A549 (cell line): Measurements from ENCODE around the gene CCDC142. TPM values are rescaled to one million over a fixed set of nuclear protein-coding genes. Genes with fewer than 3 reads are reported as not detected.
"Not testable (repeated sequence)": the region's sequence is repeated elsewhere in the genome, so short reads cannot be mapped to it uniquely, and the experiment has no call there.

ENCODE experiments used
- ATAC-seq, 2 experiments: fragments of 200-7000 bp in 1 of 2; fragments of >200 bp in 1 of 2; cut with Nextera tagmentation in 1 of 2; cut with Tn5 transposase in 1 of 2; 3 replicates each; pipeline versions ENCODE4 v1.8.0 to v1.9.1; 2018 to 2020; ENCODE audit warnings: mild to moderate bottlenecking in 1 of 2, moderate library complexity in 1 of 2
- CTCF ChIA-PET: fragments of 300-600 bp; sonication (Branson Sonifier 250); formaldehyde crosslinking; extraction: SDS; loops from one replicate; lab custom pipeline; 2021; ENCODE audit warnings: antibody characterized with exemption, inconsistent platforms; lab: Yijun Ruan, JAX
- POLR2A ChIA-PET: fragments of 350-600 bp; formaldehyde crosslinking; extraction: SDS; loops from one replicate; lab custom pipeline; 2021; ENCODE audit warnings: antibody characterized with exemption, inconsistent platforms; lab: Yijun Ruan, JAX
- DNase-seq, 2 experiments: peaks; one replicate each; pipeline versions ENCODE4 v3.0.0 to v3.0.0-alpha.2; 2011 to 2016; ENCODE audit warnings: low read depth in 1 of 2, low spot score in 1 of 2
- FAIRE-seq: peaks from 2 replicates; lab custom pipeline; 2011; peaks lifted over from hg19 to GRCh38; lab: Jason Lieb, UNC
- H3K27ac ChIP-seq, 2 experiments: fragments of >200 bp; sonication (Bioruptor Twin); formaldehyde crosslinking; 3 replicates each; pipeline ENCODE4 v1.5.1; 2016 to 2017
- H3K4me1 ChIP-seq: fragments of >200 bp; sonication (Bioruptor Twin); formaldehyde crosslinking; 3 replicates; pipeline ENCODE4 v1.6.1; 2016
- H3K4me2 ChIP-seq: fragments of >200 bp; sonication (Bioruptor Twin); formaldehyde crosslinking; 3 replicates; pipeline ENCODE4 v1.6.1; 2016
- H3K4me3 ChIP-seq: fragments of >200 bp; sonication (Bioruptor Twin); formaldehyde crosslinking; 3 replicates; pipeline ENCODE4 v1.5.1; 2016
- H3K9me3 ChIP-seq: fragments of >200 bp; sonication (Bioruptor Twin); formaldehyde crosslinking; 3 replicates; pipeline ENCODE4 v1.6.1; 2016
- CHD2 ChIP-seq: fragments of 150-350 bp; IDR thresholded peaks from 2 replicates; pipeline ENCODE4 v1.6.1; 2014; ENCODE audit warnings: low read length; ENCODE audit not compliant: partially characterized antibody
- EP300 ChIP-seq, 2 experiments: fragments of >200 bp; sonication (Bioruptor Twin); formaldehyde crosslinking; IDR thresholded peaks; 2 replicates in 1 of 2; 3 replicates in 1 of 2; pipeline ENCODE4 v1.6.1; 2016 to 2017
- FOSL2 ChIP-seq, 2 experiments: fragments of 450-650 bp in 1 of 2; fragments of >200 bp in 1 of 2; sonication (Bioruptor Twin) in 1 of 2; formaldehyde crosslinking; IDR thresholded peaks; 2 replicates each; pipeline versions ENCODE4 v1.5.0 to v1.6.1; 2016 to 2020; ENCODE audit warnings: mild to moderate bottlenecking in 1 of 2, moderate library complexity in 1 of 2
- GATA3 ChIP-seq: IDR thresholded peaks from 2 replicates; pipeline ENCODE4 v1.6.1; 2012; ENCODE audit warnings: borderline replicate concordance
- HEYL ChIP-seq: fragments of 250-450 bp; sonication (Bioruptor Pico); IDR thresholded peaks from 2 replicates; pipeline ENCODE4 v1.8.0; 2021; ENCODE audit warnings: mild to moderate bottlenecking, moderate library complexity
- HOXA7 ChIP-seq: fragments of 250-450 bp; sonication (Bioruptor Pico); IDR thresholded peaks from 2 replicates; pipeline ENCODE4 v1.5.0; 2020; ENCODE audit warnings: mild to moderate bottlenecking, moderate library complexity
- HOXB5 ChIP-seq: fragments of 250-450 bp; sonication (Bioruptor Pico); IDR thresholded peaks from 2 replicates; pipeline ENCODE4 v1.5.0; 2020; ENCODE audit warnings: mild to moderate bottlenecking, moderate library complexity
- JUNB ChIP-seq: fragments of >200 bp; sonication (Bioruptor Twin); formaldehyde crosslinking; IDR thresholded peaks from 2 replicates; pipeline ENCODE4 v1.6.1; 2016
- KDM5A ChIP-seq: fragments of 200-600 bp; sonication (generic); IDR thresholded peaks from 2 replicates; pipeline ENCODE4 v1.6.1; 2016; ENCODE audit warnings: antibody characterized with exemption, mild to moderate bottlenecking
- MAFK ChIP-seq: fragments of 450-650 bp; IDR thresholded peaks from 2 replicates; pipeline ENCODE4 v1.6.1; 2014; ENCODE audit not compliant: partially characterized antibody
- NPAS2 ChIP-seq: fragments of 250-450 bp; sonication (Bioruptor Pico); IDR thresholded peaks from 2 replicates; pipeline ENCODE4 v1.8.0; 2022; ENCODE audit warnings: mild to moderate bottlenecking, moderate library complexity, borderline replicate concordance
- NR3C1 ChIP-seq: fragments of >200 bp; sonication (Bioruptor Twin); formaldehyde crosslinking; IDR thresholded peaks from 3 replicates; pipeline ENCODE4 v1.6.1; 2017
- RAD21 ChIP-seq, 2 experiments: fragments of >200 bp in 1 of 2; sonication (Bioruptor Twin) in 1 of 2; formaldehyde crosslinking in 1 of 2; IDR thresholded peaks in 1 of 2; conservative IDR thresholded peaks in 1 of 2; 2 replicates in 1 of 2; 3 replicates in 1 of 2; pipeline ENCODE4 v1.6.1; 2012 to 2018; ENCODE audit warnings: inconsistent platforms in 1 of 2
- RCOR1 ChIP-seq: fragments of 150-350 bp; IDR thresholded peaks from 2 replicates; pipeline ENCODE4 v1.6.1; 2014; ENCODE audit warnings: antibody characterized with exemption, low read length, low read depth
- RNF2 ChIP-seq: fragments of 200-600 bp; sonication (generic); IDR thresholded peaks from 2 replicates; pipeline ENCODE4 v1.6.1; 2016; ENCODE audit warnings: low read depth, mild to moderate bottlenecking, antibody characterized with exemption, moderate library complexity, borderline replicate concordance
- TFCP2L1 ChIP-seq: fragments of 250-450 bp; sonication (Bioruptor Pico); IDR thresholded peaks from 2 replicates; pipeline ENCODE4 v1.5.0; 2021; ENCODE audit warnings: mild to moderate bottlenecking
- ZC3H11A ChIP-seq: fragments of 450-650 bp; IDR thresholded peaks from 2 replicates; pipeline ENCODE4 v1.6.1; 2014; ENCODE audit warnings: antibody characterized with exemption, mild to moderate bottlenecking
- ZNF302 ChIP-seq: fragments of 250-450 bp; sonication (Bioruptor Pico); IDR thresholded peaks from 2 replicates; pipeline ENCODE4 v1.9.0; 2021; ENCODE audit warnings: inconsistent platforms, mild to moderate bottlenecking, moderate library complexity
- WGBS: methylation state at CpG from one replicate; pipeline ENCODE4 v1.1.6; 2017; ENCODE audit errors: missing lambda C conversion rate; 5-methylcytosine and 5-hydroxymethylcytosine counted together
- polyA plus RNA-seq, 4 experiments: library from polyadenylated mRNA; depleted of rRNA in 3 of 4; stranded (reverse); fragments of >200 nt; fragmentation: RNase III in 1 of 4; extraction: RNeasy Plus Mini Kit Qiagen cat#74134 plus additional on column Dnase treatment in 1 of 4; gene quantifications; 2 replicates in 3 of 4; 3 replicates in 1 of 4; pipeline ENCODE4 v1.2.3, GENCODE V29; 2011 to 2017
- TF ChIP-seq, protein P1 (sequence below): fragments of 450-650 bp; IDR thresholded peaks from 2 replicates; pipeline ENCODE4 v1.6.1; 2014; ENCODE audit warnings: antibody characterized with exemption
- TF ChIP-seq, protein P2 (sequence below): IDR thresholded peaks from 2 replicates; pipeline ENCODE4 v1.6.1; 2012; ENCODE audit warnings: low read depth, borderline replicate concordance
- TF ChIP-seq, protein P3 (sequence below): fragments of 200-600 bp; sonication (generic); IDR thresholded peaks from 2 replicates; pipeline ENCODE4 v1.6.1; 2016; ENCODE audit warnings: antibody characterized with exemption, mild to moderate bottlenecking, moderate library complexity
- TF ChIP-seq, protein P4 (sequence below): fragments of >200 bp; sonication (Bioruptor Twin); formaldehyde crosslinking; IDR thresholded peaks from 2 replicates; pipeline ENCODE4 v1.6.1; 2016

Gene CCDC142
- polyA plus RNA-seq, 2 of the 4 experiments (the other 2 are of a cell fraction), result 6.8 to 12.8 TPM

DNA sequence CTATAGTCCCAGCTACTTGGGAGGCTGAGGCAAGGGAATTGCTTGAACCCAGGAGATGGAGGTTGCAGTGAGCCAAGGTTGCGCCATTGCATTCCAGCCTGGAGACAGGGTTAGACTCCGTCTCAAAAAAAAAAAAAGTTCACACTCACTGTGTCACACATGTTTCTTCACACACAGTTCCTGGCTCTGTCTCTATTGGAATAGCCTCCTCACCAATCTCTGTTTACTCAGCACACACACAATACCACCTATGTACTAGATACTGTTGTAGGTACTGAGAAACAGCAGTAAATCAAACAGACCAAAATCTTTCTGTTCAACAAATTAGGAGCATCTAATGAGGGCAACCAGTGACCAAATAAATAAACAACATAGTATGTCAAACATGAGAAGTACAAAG is 3.3 kb upstream of the CCDC142 start:
- Histone ChIP-seq H3K27ac (no peak overlapping the region), H3K4me3 (no peak overlapping the region), H3K4me2 (no peak overlapping the region), H3K4me1 (peaks cover 15% of the 10 kb centered on the region), H3K9me3 (no peaks in the 10 kb centered on the region)
- no peak for FAIRE-seq
- ChIA-PET POLR2A (no interaction called here), CTCF (interaction anchor here (8.2 to 13.8 kb wide), 2 partner anchors 12 to 101 kb away, joined by 152 to 184 read pairs; partner anchors contain the start of gene LBX2)
- ATAC-seq, result no peak
- WGBS, result 91% methylated on average over 2 of the region's 2 CpGs
- TF ChIP-seq CHD2 (no peak), ZC3H11A (no peak), HOXA7 (CRISPR knock-in tag) (no peak), KDM5A (no peak), FOSL2 (IDR thresholded peaks at IDR 0.05) (no peak), FOSL2 (CRISPR knock-in tag; IDR thresholded peaks at IDR 0.05) (no peak), MAFK (no peak), GATA3 (no peak), JUNB (no peak), RAD21 (conservative IDR thresholded peaks at IDR 0.05 in 1 of 2, IDR thresholded peaks at IDR 0.05 in 1 of 2) (no peak), RCOR1 (no peak), HOXB5 (CRISPR knock-in tag) (no peak)
- TF ChIP-seq, protein P1, sequence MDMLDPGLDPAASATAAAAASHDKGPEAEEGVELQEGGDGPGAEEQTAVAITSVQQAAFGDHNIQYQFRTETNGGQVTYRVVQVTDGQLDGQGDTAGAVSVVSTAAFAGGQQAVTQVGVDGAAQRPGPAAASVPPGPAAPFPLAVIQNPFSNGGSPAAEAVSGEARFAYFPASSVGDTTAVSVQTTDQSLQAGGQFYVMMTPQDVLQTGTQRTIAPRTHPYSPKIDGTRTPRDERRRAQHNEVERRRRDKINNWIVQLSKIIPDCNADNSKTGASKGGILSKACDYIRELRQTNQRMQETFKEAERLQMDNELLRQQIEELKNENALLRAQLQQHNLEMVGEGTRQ, result no peak
- DNase-seq, result no peak

DNA sequence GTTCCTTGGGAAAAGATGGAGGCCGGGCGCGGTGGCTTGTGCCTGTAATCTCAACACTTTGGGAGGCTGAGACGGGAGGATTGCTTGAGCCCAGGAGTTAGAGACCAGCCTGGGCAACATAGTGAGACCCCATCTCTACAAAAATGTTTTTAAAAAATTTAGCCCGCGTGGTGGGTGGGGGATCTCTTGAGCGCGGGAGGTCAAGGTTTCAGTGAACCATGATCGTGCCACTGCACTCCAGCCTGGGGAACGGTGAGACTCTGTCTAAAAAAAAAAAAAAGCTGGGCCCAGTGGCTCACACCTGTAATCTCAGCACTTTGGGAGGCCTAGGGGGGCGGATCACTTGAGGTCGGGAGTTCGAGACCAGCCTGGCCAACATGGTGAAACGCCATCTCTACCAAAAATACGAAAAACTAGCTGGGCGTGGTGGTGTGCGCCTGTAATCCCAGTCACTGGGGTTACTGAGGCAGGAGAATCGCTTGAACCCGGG is 922 bp upstream of the CCDC142 start:
- FAIRE-seq, DNase-seq, ATAC-seq, H3K9me3 ChIP-seq: not testable (repeated sequence)
- peak overlapping the region; percentile 83 for H3K4me2 ChIP-seq
- H3K27ac ChIP-seq, result peak overlapping the region; percentile 85 to 97
- peak overlapping the region; percentile 70 for H3K4me3 ChIP-seq
- ChIA-PET CTCF (interaction anchor here (0.6 to 13.8 kb wide), 24 partner anchors 10 to 126 kb away, joined by 3 to 184 read pairs (median 8); partner anchors contain the start of genes AUP1, DQX1, HTRA2 and INO80B), POLR2A (interaction anchor here (0.8 to 3.1 kb wide), 10 partner anchors 11 to 107 kb away, joined by 3 to 28 read pairs (median 8); partner anchors contain the start of genes INO80B, MRPL53, PCGF1 and WBP1)
- peaks cover 20% of the 10 kb centered on the region for H3K4me1 ChIP-seq
- 70% methylated on average over 19 of the region's 19 CpGs for WGBS

DNA sequence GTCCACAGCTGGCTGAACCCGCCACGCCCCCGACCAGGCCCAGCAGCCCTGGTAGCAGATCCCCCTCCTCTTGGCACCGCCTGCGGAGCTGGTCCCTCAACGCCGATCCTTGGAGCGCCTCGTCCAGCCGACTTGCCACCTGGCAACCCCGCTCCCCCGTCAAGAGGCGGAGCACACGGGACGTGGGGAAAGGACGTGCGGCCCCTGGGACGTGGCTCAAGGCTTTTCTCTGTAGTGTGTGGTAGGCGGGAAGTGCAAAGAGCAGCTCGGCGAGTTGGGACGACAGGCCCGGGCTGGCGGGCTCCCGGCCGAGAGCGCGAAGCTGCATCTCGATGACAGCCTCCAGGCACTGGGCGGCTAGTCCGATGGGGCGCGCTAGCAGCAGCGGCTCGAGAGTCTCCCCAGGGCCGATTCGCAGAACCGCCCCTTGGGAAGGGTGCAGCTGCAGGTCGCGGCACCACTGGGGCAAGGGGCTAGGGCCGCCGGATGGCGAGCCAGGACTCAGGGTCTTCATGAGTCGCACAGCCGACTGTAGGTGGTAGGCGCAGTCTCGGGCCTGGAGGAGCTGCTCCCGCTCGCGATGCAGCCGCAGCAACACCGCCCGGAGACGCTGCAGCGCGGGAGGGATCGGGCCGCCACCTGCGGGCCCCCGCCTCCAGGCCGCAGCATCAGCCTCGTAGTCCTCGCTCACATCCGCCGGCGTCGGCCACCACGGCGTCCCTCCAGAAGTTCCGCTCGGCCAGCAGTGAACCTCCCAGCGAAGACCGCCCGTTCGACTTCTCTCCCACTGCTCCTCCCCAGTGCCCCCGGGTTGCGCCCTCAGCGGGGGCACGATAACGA is 617 bp downstream of the CCDC142 start:
- no peak for FAIRE-seq
- Histone ChIP-seq H3K4me2 (peak overlapping the region; percentile 96), H3K27ac (peak overlapping the region; percentile 85 to 97), H3K9me3 (no peaks in the 10 kb centered on the region), H3K4me1 (peaks cover 20% of the 10 kb centered on the region), H3K4me3 (peak overlapping the region; percentile 70)
- WGBS, result 11% methylated on average over 49 of the region's 80 CpGs
- CTCF ChIA-PET, result interaction anchor here (0.7 to 13.8 kb wide), 28 partner anchors 9 to 395 kb away, joined by 3 to 184 read pairs (median 7); partner anchors contain the start of genes AUP1, DQX1, HTRA2 and INO80B
- peak; percentile 64 to 69 for ATAC-seq
- TF ChIP-seq TFCP2L1, result 0 out of 2 replicates have a peak, but pooled peaks have one; percentile 10
- TF ChIP-seq, protein P2, sequence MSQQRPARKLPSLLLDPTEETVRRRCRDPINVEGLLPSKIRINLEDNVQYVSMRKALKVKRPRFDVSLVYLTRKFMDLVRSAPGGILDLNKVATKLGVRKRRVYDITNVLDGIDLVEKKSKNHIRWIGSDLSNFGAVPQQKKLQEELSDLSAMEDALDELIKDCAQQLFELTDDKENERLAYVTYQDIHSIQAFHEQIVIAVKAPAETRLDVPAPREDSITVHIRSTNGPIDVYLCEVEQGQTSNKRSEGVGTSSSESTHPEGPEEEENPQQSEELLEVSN, result peak; percentile 62
- TF ChIP-seq HEYL (CRISPR knock-in tag), result no peak
- POLR2A ChIA-PET, result interaction anchor here (0.6 to 3.1 kb wide), 17 partner anchors 9 to 109 kb away, joined by 3 to 28 read pairs (median 5); partner anchors contain the start of genes AUP1, HTRA2, INO80B and MOGS
- DNase-seq, result no peak

DNA sequence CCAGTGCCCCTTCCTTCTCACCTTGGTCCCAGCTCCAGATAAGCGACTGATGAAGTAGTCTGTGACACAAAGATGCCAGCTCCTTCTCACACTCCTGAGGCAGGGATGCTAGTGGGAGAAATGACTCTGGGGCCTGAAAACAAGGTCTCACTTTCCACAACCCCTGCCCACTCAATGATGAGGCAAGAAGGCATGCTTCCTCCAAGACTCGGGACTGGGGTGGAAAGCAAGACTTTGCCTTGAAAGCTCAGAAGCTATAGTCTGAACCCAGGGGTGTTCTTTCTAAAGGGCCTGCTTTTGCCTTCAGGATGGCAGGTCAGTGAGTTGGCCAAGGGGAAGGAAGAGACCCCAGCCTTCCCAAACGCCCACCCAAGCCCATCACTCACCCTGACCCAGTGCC is 1.4 kb downstream of the CCDC142 start:
- ATAC-seq, result no peak
- Histone ChIP-seq H3K9me3 (no peaks in the 10 kb centered on the region), H3K27ac (peak overlapping the region; percentile 85 to 97; a peak in 5 of 6 replicates), H3K4me3 (peak overlapping the region; percentile 70), H3K4me1 (peaks cover 20% of the 10 kb centered on the region), H3K4me2 (peak overlapping the region; percentile 96)
- ChIA-PET CTCF (interaction anchor here (0.7 to 13.8 kb wide), 13 partner anchors 8 to 113 kb away, joined by 3 to 184 read pairs (median 18); partner anchors contain the start of genes AUP1, HTRA2, INO80B and LBX2), POLR2A (interaction anchor here (0.6 to 3.1 kb wide), 6 partner anchors 9 to 51 kb away, joined by 3 to 28 read pairs (median 10); partner anchors contain the start of genes AUP1, HTRA2, MRPL53 and PCGF1)
- no peak for FAIRE-seq
- no peak for DNase-seq
- 55% methylated on average over 3 of the region's 3 CpGs for WGBS
- TF ChIP-seq, protein P3, sequence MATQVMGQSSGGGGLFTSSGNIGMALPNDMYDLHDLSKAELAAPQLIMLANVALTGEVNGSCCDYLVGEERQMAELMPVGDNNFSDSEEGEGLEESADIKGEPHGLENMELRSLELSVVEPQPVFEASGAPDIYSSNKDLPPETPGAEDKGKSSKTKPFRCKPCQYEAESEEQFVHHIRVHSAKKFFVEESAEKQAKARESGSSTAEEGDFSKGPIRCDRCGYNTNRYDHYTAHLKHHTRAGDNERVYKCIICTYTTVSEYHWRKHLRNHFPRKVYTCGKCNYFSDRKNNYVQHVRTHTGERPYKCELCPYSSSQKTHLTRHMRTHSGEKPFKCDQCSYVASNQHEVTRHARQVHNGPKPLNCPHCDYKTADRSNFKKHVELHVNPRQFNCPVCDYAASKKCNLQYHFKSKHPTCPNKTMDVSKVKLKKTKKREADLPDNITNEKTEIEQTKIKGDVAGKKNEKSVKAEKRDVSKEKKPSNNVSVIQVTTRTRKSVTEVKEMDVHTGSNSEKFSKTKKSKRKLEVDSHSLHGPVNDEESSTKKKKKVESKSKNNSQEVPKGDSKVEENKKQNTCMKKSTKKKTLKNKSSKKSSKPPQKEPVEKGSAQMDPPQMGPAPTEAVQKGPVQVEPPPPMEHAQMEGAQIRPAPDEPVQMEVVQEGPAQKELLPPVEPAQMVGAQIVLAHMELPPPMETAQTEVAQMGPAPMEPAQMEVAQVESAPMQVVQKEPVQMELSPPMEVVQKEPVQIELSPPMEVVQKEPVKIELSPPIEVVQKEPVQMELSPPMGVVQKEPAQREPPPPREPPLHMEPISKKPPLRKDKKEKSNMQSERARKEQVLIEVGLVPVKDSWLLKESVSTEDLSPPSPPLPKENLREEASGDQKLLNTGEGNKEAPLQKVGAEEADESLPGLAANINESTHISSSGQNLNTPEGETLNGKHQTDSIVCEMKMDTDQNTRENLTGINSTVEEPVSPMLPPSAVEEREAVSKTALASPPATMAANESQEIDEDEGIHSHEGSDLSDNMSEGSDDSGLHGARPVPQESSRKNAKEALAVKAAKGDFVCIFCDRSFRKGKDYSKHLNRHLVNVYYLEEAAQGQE, result no peak
- no peak for TF ChIP-seq ZC3H11A
- TF ChIP-seq ZNF302 (CRISPR knock-in tag), result no peak
- TF ChIP-seq NPAS2 (CRISPR knock-in tag), result no peak
- TF ChIP-seq, protein P4, sequence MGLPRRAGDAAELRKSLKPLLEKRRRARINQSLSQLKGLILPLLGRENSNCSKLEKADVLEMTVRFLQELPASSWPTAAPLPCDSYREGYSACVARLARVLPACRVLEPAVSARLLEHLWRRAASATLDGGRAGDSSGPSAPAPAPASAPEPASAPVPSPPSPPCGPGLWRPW, result no peak
- no peak for TF ChIP-seq EP300 (IDR thresholded peaks at IDR 0.05)
- no peak for TF ChIP-seq NR3C1
- no peak for TF ChIP-seq RNF2
